Activated CD8-positive, alpha-beta memory T cell treated with anti-CD3 and anti-CD28 coated beads, Interleukin-2, amount 50 U/mL, for 24 hours (primary cell): ENCODE measurements around the gene FOXR1.
A peak's percentile ranks its signal among the peaks of the same experiment; 100 is the strongest.

Experiments
- DNase-seq: peaks from one replicate; pipeline ENCODE4 v3.0.0-alpha.2; 2020; ENCODE audit errors: extremely low read depth

FOXR1 gene, protein sequence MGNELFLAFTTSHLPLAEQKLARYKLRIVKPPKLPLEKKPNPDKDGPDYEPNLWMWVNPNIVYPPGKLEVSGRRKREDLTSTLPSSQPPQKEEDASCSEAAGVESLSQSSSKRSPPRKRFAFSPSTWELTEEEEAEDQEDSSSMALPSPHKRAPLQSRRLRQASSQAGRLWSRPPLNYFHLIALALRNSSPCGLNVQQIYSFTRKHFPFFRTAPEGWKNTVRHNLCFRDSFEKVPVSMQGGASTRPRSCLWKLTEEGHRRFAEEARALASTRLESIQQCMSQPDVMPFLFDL

DNA sequence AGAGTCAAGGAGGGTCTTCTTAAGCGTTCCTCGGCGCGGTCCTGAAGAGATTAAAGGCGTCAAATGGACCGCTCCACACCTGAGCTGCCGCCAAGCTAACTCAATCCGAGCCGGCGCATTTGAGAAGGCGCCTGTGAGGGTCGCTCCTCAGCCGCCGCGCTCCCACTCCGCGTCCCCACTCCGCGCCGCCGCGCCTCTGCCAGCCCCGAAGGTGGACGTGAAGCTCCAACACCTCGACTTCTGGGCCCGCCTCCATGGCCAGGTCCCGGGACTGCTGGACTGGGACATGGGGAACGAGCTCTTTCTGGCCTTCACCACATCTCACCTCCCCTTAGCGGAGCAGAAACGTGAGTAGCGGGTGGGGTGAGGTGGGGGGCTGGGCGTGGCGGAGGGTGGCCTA is at the start of gene FOXR1:
TSS of gene FOXR1 (plus strand) at position 116 of the 400 bp plus-strand sequence. CDS start at position 287, 171 bp downstream.
- DNase-seq = no peak

DNA sequence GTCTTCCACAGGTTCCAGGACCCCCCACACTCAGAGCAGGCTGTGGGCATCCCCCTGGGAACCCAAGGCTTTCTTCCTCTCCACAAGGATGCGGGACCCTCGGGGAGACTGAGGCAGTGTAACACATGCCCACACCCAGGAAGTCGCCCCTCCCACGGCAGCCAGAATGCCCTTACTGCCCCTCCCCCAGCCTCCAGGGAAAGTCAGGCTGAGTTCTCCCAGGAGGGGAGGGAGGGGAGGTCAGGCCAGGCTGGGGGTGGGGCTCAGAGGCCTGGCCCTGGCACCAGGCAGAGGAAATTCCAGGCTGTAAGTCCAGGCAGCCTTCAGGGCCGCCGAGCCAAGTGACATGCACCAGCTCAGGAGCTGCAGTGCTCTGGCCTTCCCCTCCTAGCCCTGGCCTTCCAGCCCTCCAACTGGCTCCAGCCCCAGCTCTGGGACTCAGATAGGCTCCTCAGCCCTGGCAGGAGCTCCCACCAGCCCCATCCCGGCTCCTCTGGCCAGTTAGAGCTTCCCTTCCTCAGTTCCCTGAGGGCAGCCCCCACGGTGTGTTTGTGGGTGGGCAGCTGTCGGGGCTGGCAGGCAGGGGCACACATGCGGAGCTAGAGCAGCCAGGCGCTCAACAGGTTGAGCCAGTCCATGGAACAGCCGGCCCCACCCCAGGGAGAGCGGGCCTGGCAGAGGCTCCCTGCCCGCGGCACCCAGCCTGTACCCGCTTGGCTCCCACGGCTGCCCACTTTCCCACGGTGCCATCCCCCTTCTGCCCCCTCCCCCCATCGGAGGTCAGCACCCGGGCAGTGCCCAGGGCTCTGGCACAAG is 49.4 kb upstream of the FOXR1 start:
- no peak for DNase-seq

DNA sequence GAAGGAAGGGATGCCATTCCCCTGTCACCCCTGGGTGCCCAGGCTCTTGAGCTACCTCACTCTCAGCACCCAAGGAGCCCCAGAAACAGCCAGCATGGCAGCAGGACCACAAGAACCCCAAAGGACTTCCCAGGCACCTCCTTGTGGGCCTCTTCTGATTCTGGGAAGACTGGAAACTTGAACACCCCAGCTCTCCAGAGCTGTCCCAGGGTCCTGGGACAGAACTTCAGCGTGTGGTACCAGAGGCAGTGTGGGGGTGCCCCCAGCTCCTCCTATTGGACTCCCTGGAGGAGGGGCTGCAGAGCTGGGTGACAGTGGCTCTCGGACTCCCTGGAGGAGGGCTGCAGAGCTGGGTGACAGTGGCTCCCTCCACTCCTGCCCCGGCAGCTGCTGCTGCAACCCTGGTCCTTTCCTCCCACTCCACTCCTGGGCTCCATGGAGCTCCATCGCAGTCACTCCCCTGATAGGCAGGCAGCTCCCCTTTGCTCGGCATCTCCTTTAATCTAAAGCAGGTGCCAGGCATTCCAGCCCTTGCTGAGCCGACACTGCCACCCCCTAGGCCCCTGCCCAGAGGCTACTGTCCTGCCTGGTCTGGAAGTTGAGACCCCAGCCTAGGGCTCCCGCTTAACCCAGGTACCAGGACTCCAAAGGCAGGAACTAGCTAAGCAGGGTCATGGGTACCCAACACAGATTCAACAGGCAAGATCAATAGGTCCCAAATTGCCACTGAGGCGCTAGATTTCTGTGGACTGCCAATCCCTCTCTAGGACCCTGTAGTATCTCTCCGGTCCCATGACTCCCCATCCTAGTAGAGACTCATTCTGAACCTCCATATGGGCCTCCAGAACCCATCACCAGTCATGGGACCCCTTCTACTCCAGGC is 48.6 kb upstream of the FOXR1 start:
- no peak for DNase-seq

DNA sequence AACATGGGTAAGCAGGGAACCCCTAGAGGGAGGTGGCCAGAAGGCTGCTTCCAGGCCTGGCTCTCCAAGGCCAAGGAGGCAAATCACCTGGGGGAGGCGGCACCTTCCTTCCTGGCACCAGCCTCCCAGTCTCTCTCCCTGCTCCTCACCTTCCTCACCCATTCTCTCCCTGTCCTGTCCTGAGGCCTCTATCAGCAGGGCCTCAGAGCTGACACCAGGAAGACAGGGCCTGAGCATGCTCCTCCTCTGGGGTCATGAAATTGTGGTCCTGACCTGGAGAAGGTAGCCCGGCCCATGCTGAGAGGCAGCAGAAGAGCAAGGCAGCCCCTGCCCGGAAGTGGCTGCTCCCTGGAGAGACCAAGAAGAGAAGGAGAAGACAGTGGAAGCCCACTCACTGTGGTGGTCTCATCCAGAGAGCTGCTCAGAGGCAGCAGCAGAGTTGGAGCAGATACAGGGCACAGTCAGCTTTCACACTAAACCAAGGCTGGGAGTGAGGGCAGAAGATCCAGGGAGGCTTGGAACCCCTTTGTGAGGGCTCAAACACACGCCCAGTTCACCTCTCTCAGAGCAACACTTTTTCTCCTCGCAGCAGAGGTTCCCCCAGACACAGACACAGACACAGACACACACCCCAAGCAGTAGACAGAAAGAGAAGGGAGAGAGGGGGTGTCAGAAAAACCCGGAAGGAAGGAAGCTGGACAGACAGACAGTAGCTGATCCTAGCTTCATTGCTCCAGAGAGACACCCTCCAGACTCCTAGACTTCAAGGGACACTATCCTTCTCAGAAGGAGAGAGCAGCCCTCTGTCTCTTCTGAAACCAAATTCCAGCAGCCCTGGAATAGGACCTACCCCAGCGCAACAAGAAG is 47.6 kb upstream of the FOXR1 start:
- no peak for DNase-seq

DNA sequence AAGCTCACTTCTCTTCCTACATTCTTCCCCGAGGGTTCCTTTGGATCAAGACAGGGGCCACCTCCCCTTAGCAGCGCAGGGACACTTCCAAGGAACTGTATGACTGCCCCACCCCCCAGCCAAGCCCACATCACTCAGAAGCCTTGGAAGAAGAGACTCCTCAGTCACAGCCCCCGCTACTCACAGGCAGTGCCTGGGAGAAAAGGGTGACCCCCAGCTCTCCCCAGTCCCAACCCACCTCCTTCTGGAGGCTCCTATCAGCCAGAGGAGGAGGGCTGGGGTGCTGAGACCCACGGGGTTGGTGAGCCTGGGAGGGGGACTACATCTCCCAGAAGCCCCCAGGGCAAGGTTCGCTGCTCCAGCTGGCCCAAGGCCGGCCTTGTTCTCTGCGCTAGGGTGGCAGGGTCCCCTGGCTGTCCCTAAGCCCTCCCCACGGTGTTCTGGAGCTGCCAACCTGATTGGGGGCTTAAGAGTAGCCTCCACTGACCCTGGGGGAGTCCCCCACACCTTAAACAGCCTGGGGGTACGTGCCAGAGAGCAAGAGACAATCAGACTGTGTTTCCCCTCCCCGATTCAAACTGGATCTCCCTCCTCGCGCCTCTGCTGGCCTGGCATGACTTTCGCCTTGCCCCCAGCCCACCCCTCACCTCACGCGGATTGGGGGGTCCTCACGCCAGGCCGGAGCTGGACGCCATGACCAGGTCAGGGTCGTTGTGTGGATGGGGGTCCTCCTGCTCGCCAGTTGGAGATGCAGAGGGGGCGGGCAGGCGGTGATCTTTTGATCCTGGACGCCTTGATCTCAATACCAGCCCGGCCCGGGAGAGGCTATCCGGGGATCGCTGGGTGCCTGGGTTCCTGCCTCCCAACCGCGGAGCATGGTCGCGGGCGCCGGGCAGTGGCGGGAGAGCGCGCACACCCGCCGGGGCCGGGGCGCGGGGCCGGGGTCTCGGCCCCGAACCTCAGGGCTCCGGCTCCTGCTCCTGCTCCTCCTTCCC is 46.7 kb upstream of the FOXR1 start:
- DNase-seq = no peak

DNA sequence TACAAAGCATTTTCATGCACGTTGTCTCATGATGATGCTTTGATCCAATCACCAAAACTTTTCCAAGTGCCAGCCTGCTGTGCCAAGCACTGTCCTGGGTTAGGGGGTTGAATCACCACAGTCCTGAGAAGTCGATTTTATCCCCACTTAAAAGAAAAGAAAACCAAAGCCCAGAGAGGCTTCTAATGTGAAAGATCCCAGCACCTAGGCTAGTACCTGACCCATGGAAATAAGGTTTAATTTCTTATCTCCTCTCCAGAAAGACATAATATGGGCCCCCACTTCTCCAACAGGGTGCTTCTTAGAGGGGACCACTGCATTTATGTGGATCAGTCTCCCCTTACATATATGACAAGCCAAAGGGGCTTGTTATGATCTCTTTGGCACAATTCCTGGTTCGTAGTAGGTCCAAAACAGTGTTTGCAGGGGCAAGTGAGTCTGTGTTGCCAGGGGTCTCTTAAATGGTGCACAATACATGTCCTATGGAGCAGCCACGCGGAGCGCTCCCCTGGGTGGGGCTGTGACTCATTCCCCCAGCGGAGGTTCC is 43.9 kb upstream of the FOXR1 start:
- no peak for DNase-seq

DNA sequence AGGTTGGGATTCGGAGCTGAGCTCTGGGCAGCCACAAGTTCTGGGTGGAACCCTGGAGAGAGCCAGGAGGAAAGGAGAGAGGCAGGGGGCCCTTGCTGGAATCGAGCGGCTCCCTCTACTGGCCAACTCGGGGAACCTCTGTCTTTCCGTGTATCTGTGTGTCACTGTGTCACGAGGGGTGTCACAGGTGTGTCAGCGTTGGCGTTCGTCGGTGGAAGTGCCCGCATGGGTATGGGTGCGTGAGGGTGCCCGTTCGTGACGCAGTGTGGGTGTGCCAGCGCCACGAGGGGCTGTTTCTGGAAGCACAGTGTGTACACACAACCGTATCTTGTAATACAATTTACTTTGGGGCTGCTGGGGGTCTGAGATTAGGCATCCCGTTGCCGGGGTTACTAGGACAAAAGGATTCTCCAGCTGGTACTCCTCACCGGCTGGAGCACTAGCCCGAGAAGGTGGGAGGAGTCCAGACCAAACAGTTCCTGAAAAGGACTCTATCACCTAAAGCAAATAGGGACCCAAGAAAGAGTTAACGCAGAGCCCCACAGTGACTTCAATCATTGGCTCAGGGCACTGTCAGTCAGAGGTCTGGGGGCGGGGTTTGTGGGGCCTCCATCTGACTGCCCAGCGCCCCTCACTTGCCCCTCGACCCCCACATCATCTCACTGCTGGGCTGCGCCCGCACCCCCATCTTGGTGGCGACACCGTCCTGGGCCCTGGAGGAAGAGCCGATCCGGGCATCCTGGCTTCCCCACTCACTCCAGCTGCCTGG is 43.3 kb upstream of the FOXR1 start:
- peak; percentile 75 for DNase-seq

DNA sequence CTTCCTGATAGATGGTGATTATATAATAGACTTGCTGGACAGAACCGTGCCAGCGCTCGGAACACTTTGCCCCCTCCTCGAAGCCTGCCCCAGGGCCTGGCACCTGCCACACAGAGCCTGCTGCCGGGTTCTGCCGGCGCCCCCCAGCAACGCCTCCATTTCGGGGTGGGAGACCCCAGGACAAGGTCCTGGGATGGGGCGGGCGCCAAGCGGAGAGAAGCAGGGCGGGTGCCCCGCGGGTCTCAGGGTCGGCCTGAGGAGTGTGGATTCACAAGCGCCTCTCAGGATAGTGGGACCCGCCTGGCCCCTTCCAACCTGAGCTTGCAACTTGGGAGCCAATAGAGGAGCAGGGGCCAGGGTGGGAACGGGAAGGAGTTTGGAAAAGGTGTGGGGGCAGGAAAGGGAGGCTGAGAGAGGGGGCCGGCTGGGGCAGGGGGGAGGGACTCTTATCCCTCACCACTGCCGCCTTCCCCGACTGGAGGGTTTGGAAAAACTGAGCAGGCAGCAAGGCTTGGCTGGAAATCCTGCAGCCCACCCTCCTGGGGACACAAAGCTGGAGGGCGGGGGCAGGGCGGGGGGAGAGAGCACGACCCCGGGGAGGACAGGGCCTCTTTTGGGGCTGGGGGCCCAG is 42.6 kb upstream of the FOXR1 start:
- no peak for DNase-seq

DNA sequence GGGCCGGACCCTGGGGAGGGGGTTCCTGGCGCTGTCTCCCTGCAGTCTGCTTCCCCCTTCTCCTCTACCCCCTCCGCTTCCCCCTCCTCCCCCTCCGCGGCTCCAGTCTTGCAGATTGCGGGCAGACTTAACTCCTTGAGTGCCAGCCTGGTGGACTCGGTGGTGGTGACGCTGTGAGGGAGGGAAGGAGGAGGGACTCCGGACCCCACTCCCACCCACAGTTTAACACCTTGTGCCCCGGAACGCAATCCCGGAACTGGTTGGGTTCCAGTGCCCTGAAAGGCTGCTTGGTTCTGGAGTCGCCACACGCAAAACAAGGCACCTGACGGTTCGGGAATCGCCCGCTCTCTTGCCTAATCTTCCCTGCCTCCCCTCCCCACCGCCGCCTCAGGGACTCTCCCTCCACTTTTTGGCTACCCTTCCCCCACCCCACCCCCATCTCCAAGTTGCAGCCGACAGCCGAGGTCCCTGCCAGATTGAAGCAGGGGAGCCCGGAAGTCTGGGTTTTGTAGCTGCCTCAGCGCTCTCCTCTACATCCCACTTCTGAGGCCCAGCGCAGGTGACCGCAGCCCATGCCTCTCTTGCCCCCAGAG is 42.0 kb upstream of the FOXR1 start:
- DNase-seq = no peak

DNA sequence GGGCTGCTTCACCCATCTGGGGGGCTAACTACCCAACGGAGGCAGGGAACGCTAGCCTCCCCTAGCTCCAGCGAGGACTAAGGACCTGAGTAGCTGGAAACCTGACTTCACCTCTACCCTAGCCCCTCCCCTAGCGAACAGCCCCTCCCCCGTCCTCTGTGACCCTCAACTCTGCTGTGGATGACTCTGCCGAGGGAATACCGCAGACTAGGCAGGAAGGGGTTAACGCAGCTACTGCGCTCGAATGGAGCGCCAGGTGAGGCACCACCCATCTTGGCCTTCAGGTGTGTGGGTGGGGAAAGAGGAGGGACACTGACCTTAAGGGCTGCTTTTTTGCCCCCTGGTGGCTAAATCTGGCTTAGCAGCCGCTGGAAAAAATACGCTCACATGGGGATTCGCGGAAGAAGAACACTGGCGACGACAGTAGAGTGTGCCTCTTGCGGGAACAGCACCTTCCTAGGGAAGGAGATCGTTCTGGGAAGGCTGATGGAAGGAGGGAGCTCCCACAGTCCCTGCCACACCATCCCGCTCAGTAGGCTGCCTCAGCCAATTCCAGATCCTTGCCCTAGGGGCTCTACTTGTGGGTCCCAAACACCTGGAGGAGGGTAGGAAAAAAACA is 41.4 kb upstream of the FOXR1 start:
- peak; percentile 72 for DNase-seq

DNA sequence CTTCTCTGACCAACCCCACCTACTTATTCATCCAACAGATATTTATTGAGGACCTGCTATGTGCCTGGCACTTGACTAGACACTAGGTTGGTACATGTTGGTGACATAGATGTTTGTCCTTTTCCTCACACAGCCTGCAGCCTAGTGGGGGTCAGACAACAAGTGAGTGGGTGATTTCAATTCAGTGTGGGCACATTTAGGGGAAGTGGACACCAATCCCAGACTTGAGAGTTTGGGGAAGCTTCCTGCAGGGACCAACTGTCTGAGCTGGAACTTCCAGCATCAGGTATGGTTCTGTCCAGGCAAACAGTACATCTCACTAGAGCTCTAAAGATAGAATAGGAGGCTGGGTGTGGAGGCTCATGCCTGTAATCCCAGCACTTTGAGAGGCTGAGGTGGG is 40.0 kb upstream of the FOXR1 start:
- DNase-seq = no peak

DNA sequence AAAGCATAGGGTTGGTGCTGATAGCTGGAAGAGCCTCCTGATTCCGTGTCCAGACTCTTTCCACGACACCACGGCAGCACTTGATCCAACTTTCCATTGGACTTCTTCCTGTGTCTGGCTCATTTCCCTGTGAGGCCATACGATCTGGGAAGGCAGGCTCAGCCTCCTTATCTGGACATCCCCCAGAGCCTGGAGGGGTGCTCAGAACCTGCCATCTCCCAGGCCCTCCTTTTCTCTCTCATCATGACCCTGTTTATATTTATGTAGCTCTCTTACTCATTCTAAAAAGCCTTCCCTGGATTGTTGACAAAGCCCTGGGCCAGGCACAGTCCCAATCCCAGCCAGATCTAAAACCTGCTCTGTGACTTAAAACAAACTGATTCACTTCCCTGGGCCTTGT is 38.1 kb upstream of the FOXR1 start:
- no peak for DNase-seq

DNA sequence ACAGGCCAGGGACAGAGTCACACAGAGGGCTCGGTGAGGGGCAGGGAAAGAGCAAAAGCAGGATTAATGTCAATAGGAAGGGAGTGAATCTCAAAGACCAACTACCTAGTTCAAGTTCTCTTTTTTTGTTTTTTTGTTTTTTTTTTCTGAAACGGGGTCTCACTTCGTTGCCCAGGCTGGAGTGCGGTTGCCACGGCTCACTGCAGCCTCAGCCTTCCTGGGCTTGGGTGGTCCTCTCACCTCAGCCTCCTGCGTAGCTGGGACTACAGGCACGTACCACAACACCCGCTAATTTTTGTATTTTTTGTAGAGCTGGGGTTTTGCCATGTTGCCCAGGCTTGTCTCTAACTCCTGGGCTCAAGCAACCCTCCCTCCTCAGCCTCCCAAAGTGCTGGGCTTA is 36.2 kb upstream of the FOXR1 start:
- DNase-seq = no peak

DNA sequence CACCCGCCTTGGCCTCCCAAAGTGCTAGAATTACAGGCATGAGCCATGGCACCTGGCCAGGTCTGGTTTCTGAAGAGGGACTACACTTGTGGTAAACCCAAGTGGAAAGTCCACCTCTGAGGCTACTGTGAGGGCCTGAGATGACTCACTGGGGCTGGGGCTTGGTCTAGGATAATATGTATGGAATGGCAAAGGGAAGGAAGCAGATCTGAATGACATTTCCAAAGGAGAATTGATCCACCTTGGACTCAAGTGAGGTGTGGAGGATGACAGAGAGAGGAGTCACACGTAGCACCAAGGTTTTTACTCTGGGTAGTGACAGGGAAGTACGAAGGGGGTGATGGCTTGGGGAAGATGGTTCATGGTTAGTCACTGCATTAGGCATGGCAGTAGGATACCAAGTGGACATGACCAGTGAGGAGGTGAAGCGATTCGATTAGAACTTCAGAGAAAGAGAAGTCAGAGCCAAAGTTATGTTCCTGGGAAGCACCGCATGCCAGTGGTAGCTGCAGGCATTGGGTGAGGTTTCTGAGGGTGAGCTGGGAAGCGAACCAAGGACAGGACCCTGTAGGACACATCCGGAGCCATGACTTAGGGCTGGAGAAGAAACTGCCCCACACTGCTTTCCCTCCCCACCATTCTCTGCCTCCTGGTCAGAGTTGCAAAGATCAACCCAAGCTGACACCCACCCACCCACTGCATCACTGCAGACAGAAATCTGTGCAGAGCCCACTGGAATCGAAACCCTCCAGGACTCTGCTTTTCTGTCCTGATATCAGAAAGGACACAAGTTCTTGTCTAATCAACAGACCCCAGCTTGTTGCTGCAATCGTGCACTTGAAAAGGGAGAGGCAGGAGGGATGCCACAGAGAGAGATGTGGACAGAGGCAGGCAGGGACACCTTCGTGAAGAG is 32.8 kb upstream of the FOXR1 start:
- DNase-seq = no peak

DNA sequence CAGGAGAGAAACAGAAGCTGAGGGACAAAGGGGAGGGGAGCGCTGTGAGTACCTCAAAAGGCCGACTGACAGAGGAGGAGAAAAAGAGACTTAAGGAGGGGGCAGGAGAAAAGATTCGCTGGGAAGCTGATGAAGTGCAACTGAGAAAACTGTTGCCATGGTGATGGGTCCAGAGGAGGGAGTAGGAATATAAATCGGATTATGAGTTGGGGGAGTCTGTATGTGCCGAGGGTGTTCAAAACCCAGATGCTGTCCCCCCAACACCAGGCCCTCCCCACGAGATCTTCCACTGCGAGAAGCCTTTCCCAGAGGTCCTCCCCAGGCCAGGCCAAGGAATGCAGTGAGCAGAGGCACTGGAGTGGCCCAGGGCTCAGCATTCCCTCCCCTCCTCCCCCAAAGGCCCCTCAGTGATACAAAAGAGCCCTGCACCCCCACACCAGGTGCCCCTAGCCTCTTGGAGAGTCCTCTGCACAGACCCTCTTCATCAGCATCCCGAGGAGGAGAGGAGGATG is 32.1 kb upstream of the FOXR1 start:
- DNase-seq = no peak

DNA sequence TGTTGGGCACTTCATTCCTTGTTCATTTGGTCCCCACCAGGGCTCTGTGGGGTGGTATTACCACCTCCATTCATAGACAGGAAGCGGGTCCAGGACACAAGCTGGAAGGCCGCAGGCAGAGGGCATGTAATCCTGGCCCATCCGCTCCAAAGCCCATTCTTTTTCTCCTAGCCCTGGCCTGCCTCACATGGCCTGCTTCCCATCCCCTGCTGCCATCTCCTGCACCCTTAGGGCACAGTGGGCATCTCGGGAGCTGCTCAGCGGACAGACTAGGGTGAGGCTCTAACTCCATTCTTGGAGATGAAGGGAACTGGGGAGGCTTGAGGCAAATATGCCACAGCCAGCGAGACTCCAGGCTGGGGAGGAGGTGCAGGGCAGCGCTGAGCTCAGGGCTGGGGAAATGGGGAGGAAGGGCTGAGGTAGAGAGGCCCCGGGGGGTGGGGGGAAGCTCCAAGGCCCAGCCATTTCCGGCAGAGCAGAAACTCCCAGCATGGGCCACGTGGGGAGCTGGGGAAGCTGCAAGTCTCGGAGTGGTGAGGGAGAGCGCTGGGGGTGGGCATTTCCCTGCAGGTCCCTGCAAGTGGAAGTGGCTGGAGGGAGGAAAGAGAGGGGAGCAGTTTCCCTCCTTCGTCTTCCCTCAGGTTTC is 31.5 kb upstream of the FOXR1 start:
- DNase-seq = peak; percentile 37
